HEK293 (cell line): ENCODE measurements around the gene ADAT2.
"Not testable (repeated sequence)": the region's sequence is repeated elsewhere in the genome, so short reads cannot be mapped to it uniquely, and the experiment has no call there.

Source experiments
- CTCF ChIA-PET: fragments of 350-600 bp; formaldehyde crosslinking; extraction: SDS; loops from one replicate; lab custom pipeline; 2021; ENCODE audit warnings: antibody characterized with exemption; lab: Yijun Ruan, JAX
- POLR2A ChIA-PET: fragments of 300-600 bp; formaldehyde crosslinking; extraction: SDS; loops from one replicate; lab custom pipeline; 2020; ENCODE audit warnings: antibody characterized with exemption, inconsistent platforms; lab: Yijun Ruan, JAX
- H3K27ac ChIP-seq: fragments of 200-500 bp; sonication (Bioruptor generic); 2 replicates; pipeline ENCODE4 v1.5.1; 2014; ENCODE audit warnings: low read depth, low read length, control low read depth, inconsistent platforms; ENCODE audit errors: extremely low read depth
- H3K36me3 ChIP-seq, 2 experiments: fragments of 200-500 bp in 1 of 2; sonication (Bioruptor generic) in 1 of 2; 1 replicate in 1 of 2; 2 replicates in 1 of 2; pipeline ENCODE4 v1.5.1; 2014 to 2017; ENCODE audit warnings: inconsistent platforms in 2 of 2, low read length in 2 of 2; ENCODE audit not compliant: control insufficient read depth in 2 of 2, insufficient read depth in 1 of 2
- H3K4me1 ChIP-seq: fragments of 200-500 bp; sonication (Bioruptor generic); 2 replicates; pipeline ENCODE4 v1.5.1; 2014; ENCODE audit warnings: mild to moderate bottlenecking, low read length, inconsistent platforms; ENCODE audit not compliant: control insufficient read depth, insufficient read depth
- H3K4me3 ChIP-seq: 2 replicates; pipeline ENCODE4 v1.5.1; 2011; ENCODE audit warnings: low read depth, mild to moderate bottlenecking, control low read depth, low read length, moderate library complexity
- H3K9me3 ChIP-seq: fragments of 200-500 bp; sonication (Bioruptor generic); 2 replicates; pipeline ENCODE4 v1.5.1; 2014; ENCODE audit warnings: low read depth, low read length, inconsistent platforms; ENCODE audit not compliant: control insufficient read depth, insufficient read depth
- EGR2 ChIP-seq: fragments of 450-650 bp; formaldehyde crosslinking; IDR thresholded peaks from 2 replicates; pipeline ENCODE4 v1.5.1; 2016; ENCODE audit warnings: low read depth, missing biosample characterization, missing genetic modification characterization
- GLI2 ChIP-seq: fragments of 450-650 bp; formaldehyde crosslinking; IDR thresholded peaks from 2 replicates; pipeline ENCODE4; 2017; ENCODE audit warnings: missing biosample characterization, missing genetic modification characterization, low read depth, borderline replicate concordance
- OVOL3 ChIP-seq: fragments of 450-650 bp; formaldehyde crosslinking; IDR thresholded peaks from 2 replicates; pipeline ENCODE4 v1.5.1; 2016; ENCODE audit warnings: missing biosample characterization, missing genetic modification characterization
- REPIN1 ChIP-seq: fragments of 450-650 bp; formaldehyde crosslinking; IDR thresholded peaks from 2 replicates; pipeline ENCODE4 v1.5.1; 2017; ENCODE audit warnings: missing biosample characterization, missing genetic modification characterization, low read depth
- ZBTB10 ChIP-seq: fragments of 450-650 bp; formaldehyde crosslinking; IDR thresholded peaks from 2 replicates; pipeline ENCODE4 v1.5.1; 2016; ENCODE audit warnings: missing biosample characterization, missing genetic modification characterization
- ZBTB48 ChIP-seq: fragments of 450-650 bp; formaldehyde crosslinking; IDR thresholded peaks from 2 replicates; pipeline ENCODE4 v1.5.1; 2016; ENCODE audit warnings: missing biosample characterization, missing genetic modification characterization
- ZBTB8A ChIP-seq: fragments of 450-650 bp; formaldehyde crosslinking; IDR thresholded peaks from 2 replicates; pipeline ENCODE4 v1.5.1; 2016; ENCODE audit warnings: missing biosample characterization, missing genetic modification characterization
- ZNF132 ChIP-seq: fragments of 450-650 bp; formaldehyde crosslinking; IDR thresholded peaks from 2 replicates; pipeline ENCODE4 v1.5.1; 2017; ENCODE audit warnings: missing biosample characterization, missing genetic modification characterization, borderline replicate concordance
- ZNF146 ChIP-seq: fragments of 450-650 bp; formaldehyde crosslinking; IDR thresholded peaks from 2 replicates; pipeline ENCODE4 v1.5.1; 2016; ENCODE audit warnings: missing biosample characterization, missing genetic modification characterization
- ZNF19 ChIP-seq: fragments of 450-650 bp; formaldehyde crosslinking; IDR thresholded peaks from 2 replicates; pipeline ENCODE4; 2016; ENCODE audit warnings: missing biosample characterization, missing genetic modification characterization, low read depth
- ZNF223 ChIP-seq: fragments of 450-650 bp; formaldehyde crosslinking; IDR thresholded peaks from 2 replicates; pipeline ENCODE4 v1.5.1; 2016; ENCODE audit warnings: missing biosample characterization, missing genetic modification characterization
- ZNF280C ChIP-seq: fragments of 450-650 bp; formaldehyde crosslinking; IDR thresholded peaks from 2 replicates; pipeline ENCODE4 v1.5.1; 2016; ENCODE audit warnings: missing biosample characterization, missing genetic modification characterization
- ZNF324 ChIP-seq: fragments of 450-650 bp; formaldehyde crosslinking; IDR thresholded peaks from 2 replicates; pipeline ENCODE4 v1.5.1; 2016; ENCODE audit warnings: missing biosample characterization, missing genetic modification characterization
- ZNF354C ChIP-seq: fragments of 450-650 bp; formaldehyde crosslinking; IDR thresholded peaks from 2 replicates; pipeline ENCODE4 v1.5.1; 2016; ENCODE audit warnings: missing biosample characterization, missing genetic modification characterization, low read depth, borderline replicate concordance
- ZNF501 ChIP-seq: fragments of 450-650 bp; formaldehyde crosslinking; IDR thresholded peaks from 2 replicates; pipeline ENCODE4 v1.5.1; 2016; ENCODE audit warnings: missing biosample characterization, missing genetic modification characterization
- ZNF544 ChIP-seq: fragments of 450-650 bp; formaldehyde crosslinking; IDR thresholded peaks from 2 replicates; pipeline ENCODE4 v1.5.0; 2017; ENCODE audit warnings: missing biosample characterization, missing genetic modification characterization
- ZXDB ChIP-seq: fragments of 450-650 bp; formaldehyde crosslinking; IDR thresholded peaks from 2 replicates; pipeline ENCODE4 v1.5.1; 2016; ENCODE audit warnings: missing biosample characterization, missing genetic modification characterization
- TF ChIP-seq, protein P1 (sequence below): fragments of 450-650 bp; formaldehyde crosslinking; IDR thresholded peaks from 2 replicates; pipeline ENCODE4 v1.5.1; 2016; ENCODE audit warnings: missing biosample characterization, missing genetic modification characterization
- TF ChIP-seq, protein P2 (sequence below): fragments of 450-650 bp; formaldehyde crosslinking; IDR thresholded peaks from 2 replicates; pipeline ENCODE4 v1.5.1; 2016; ENCODE audit warnings: missing biosample characterization, missing genetic modification characterization
- TF ChIP-seq, protein P3 (sequence below): fragments of 450-650 bp; formaldehyde crosslinking; optimal IDR thresholded peaks from 2 replicates; pipeline ENCODE3; 2016; ENCODE audit warnings: missing biosample characterization, mild to moderate bottlenecking, missing genetic modification characterization

ADAT2 gene

GRCh38 chr6:143471822-143472221, 21.3 kb upstream of the ADAT2 start:
- no peak for TF ChIP-seq ZNF223 (tag by site-specific recombination)
- TF ChIP-seq ZNF19 = no peak
- TF ChIP-seq REPIN1 (tag by site-specific recombination) = no peak
- TF ChIP-seq ZNF132 (tag by site-specific recombination) = no peak
- TF ChIP-seq, protein P1, sequence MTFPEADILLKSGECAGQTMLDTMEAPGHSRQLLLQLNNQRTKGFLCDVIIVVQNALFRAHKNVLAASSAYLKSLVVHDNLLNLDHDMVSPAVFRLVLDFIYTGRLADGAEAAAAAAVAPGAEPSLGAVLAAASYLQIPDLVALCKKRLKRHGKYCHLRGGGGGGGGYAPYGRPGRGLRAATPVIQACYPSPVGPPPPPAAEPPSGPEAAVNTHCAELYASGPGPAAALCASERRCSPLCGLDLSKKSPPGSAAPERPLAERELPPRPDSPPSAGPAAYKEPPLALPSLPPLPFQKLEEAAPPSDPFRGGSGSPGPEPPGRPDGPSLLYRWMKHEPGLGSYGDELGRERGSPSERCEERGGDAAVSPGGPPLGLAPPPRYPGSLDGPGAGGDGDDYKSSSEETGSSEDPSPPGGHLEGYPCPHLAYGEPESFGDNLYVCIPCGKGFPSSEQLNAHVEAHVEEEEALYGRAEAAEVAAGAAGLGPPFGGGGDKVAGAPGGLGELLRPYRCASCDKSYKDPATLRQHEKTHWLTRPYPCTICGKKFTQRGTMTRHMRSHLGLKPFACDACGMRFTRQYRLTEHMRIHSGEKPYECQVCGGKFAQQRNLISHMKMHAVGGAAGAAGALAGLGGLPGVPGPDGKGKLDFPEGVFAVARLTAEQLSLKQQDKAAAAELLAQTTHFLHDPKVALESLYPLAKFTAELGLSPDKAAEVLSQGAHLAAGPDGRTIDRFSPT (tag by site-specific recombination) = no peak
- Histone ChIP-seq H3K4me1 (no peaks in the 10 kb centered on the region), H3K36me3 (peaks cover 0 to 50% of the 10 kb centered on the region in 2 experiments; a peak in 2 of 3 replicates), H3K27ac (no peak overlapping the region), H3K4me3 (no peak overlapping the region), H3K9me3 (no peaks in the 10 kb centered on the region)
- CTCF ChIA-PET = interaction anchor here (0.6 kb wide), 1 partner anchor 633 kb away, joined by 3 read pairs; no protein-coding TSS in a partner anchor
- POLR2A ChIA-PET = no interaction called here

GRCh38 chr6:143468823-143469222, 18.3 kb upstream of the ADAT2 start:
- CTCF ChIA-PET, H3K4me1 ChIP-seq, H3K4me3 ChIP-seq, H3K27ac ChIP-seq, H3K9me3 ChIP-seq, POLR2A ChIA-PET: not testable (repeated sequence)
- peaks cover 0 to 30% of the 10 kb centered on the region in 2 experiments; a peak in 2 of 3 replicates for H3K36me3 ChIP-seq
- TF ChIP-seq, protein P2, sequence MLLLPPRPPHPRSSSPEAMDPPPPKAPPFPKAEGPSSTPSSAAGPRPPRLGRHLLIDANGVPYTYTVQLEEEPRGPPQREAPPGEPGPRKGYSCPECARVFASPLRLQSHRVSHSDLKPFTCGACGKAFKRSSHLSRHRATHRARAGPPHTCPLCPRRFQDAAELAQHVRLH (tag by site-specific recombination) = 0 out of 2 replicates have a peak, but pooled peaks have one; percentile 24
- TF ChIP-seq ZNF146 (tag by site-specific recombination) = peak; percentile 89

DNA sequence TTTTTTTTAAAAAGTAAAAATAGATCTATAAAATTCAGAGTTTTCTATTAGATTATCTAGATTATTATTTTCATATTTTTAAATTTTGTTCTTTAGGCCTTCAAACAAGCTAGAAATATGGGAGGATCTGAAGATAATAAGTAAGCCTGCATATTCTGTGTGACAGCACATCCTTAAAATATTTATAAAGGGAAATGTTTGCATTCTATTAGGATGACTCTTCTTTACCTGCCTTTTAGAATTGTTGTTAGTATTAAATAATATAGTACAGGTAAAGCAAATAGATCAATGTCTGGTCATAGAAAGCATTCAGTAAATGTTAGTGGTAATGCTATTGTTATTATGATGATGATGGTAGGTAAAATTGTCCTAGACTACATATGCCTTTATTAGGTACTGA, 17.5 kb upstream of the ADAT2 start:
- no peaks in the 10 kb centered on the region for H3K9me3 ChIP-seq
- H3K4me3 ChIP-seq = no peak overlapping the region
- H3K4me1 ChIP-seq = no peaks in the 10 kb centered on the region
- POLR2A ChIA-PET = no interaction called here
- CTCF ChIA-PET = interaction anchor here (0.9 kb wide), 1 partner anchor 26 kb away, joined by 5 read pairs; no protein-coding TSS in a partner anchor
- H3K27ac ChIP-seq = no peak overlapping the region
- peaks cover 3 to 31% of the 10 kb centered on the region in 2 experiments; a peak in 2 of 3 replicates for H3K36me3 ChIP-seq
- no peak for TF ChIP-seq ZXDB (tag by site-specific recombination)
- no peak for TF ChIP-seq ZNF280C
- no peak for TF ChIP-seq EGR2
- no peak for TF ChIP-seq ZBTB8A (tag by site-specific recombination)
- TF ChIP-seq OVOL3 (tag by site-specific recombination) = no peak
- TF ChIP-seq, protein P3, sequence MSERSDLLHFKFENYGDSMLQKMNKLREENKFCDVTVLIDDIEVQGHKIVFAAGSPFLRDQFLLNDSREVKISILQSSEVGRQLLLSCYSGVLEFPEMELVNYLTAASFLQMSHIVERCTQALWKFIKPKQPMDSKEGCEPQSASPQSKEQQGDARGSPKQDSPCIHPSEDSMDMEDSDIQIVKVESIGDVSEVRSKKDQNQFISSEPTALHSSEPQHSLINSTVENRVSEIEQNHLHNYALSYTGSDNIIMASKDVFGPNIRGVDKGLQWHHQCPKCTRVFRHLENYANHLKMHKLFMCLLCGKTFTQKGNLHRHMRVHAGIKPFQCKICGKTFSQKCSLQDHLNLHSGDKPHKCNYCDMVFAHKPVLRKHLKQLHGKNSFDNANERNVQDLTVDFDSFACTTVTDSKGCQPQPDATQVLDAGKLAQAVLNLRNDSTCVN (tag by site-specific recombination) = no peak
- no peak for TF ChIP-seq ZNF354C
- no peak for TF ChIP-seq ZBTB48
- no peak for TF ChIP-seq ZNF324
- TF ChIP-seq GLI2 (tag by site-specific recombination) = no peak
- no peak for TF ChIP-seq ZNF501 (tag by site-specific recombination)
- TF ChIP-seq ZBTB10 (tag by site-specific recombination) = no peak
- no peak for TF ChIP-seq ZNF223 (tag by site-specific recombination)
- no peak for TF ChIP-seq ZNF544 (tag by site-specific recombination)
